Measurements from ENCODE around the gene KL.

- TF ChIP-seq TAF1 (IDR thresholded peaks at IDR 0.05; ENCODE audit: low read depth, low read length) = no peak
- no peak for TF ChIP-seq POLR2AphosphoS5 (IDR thresholded peaks at IDR 0.05; ENCODE audit: low read depth, low read length)
- no peak for TF ChIP-seq POU2F2 (IDR thresholded peaks at IDR 0.05; ENCODE audit: low read depth, low read length)
- no peak for TF ChIP-seq PAX5 (IDR thresholded peaks at IDR 0.05; ENCODE audit: insufficient read depth, low read length, severe bottlenecking)
- TF ChIP-seq POLR2A (IDR thresholded peaks at IDR 0.05; ENCODE audit: low read depth, low read length) = no peak
Measured at GRCh38 chr13:33072282-33072681, 56.1 kb downstream of the KL start.
